Smooth muscle cell (in vitro differentiated cells): ENCODE results near the gene MYO5C. TPM values are rescaled to one million over a fixed set of nuclear protein-coding genes. Genes with fewer than 3 reads are reported as not detected.

Source experiments
- DNase-seq: peaks from one replicate; lab custom pipeline; 2025; ENCODE audit not compliant: unreplicated experiment; lab: John Stamatoyannopoulos, UW
- H2AFZ ChIP-seq: fragments of 200-600 bp; sonication (generic); 2 replicates; pipeline ENCODE4 v1.6.0; 2016; ENCODE audit warnings: antibody characterized with exemption, low read depth, mild to moderate bottlenecking
- H3F3A ChIP-seq: fragments of 200-600 bp; sonication (generic); 2 replicates; pipeline ENCODE4 v1.6.0; 2017; ENCODE audit warnings: antibody characterized with exemption, low read depth
- H3K27ac ChIP-seq: fragments of 200-600 bp; sonication (generic); 2 replicates; pipeline ENCODE4 v1.5.1; 2016; ENCODE audit warnings: low read depth, mild to moderate bottlenecking
- H3K27me3 ChIP-seq: fragments of 200-600 bp; sonication (generic); 2 replicates; pipeline ENCODE4 v1.6.1; 2016; ENCODE audit warnings: low read depth, mild to moderate bottlenecking
- H3K36me3 ChIP-seq: fragments of 200-600 bp; sonication (generic); 2 replicates; pipeline ENCODE4 v1.5.1; 2016; ENCODE audit warnings: low read depth
- H3K4me1 ChIP-seq: fragments of 200-600 bp; sonication (generic); 2 replicates; pipeline ENCODE4 v1.5.1; 2016; ENCODE audit warnings: low read depth
- H3K4me2 ChIP-seq: fragments of 200-600 bp; sonication (generic); 2 replicates; pipeline ENCODE4 v1.6.0; 2016; ENCODE audit warnings: mild to moderate bottlenecking
- H3K4me3 ChIP-seq: fragments of 200-600 bp; sonication (generic); 2 replicates; pipeline ENCODE4 v1.5.1; 2016; ENCODE audit warnings: mild to moderate bottlenecking
- H3K79me2 ChIP-seq: fragments of 200-600 bp; sonication (generic); 2 replicates; pipeline ENCODE4 v1.6.0; 2016; ENCODE audit warnings: low read depth, mild to moderate bottlenecking
- H3K9ac ChIP-seq: fragments of 200-600 bp; sonication (generic); 2 replicates; pipeline ENCODE4 v1.6.0; 2016; ENCODE audit warnings: low read depth
- H3K9me3 ChIP-seq: fragments of 200-600 bp; sonication (generic); replicated peaks from 2 replicates; pipeline ENCODE4 v1.5.1; 2016; ENCODE audit warnings: low read depth
- H4K20me1 ChIP-seq: fragments of 200-600 bp; sonication (generic); 2 replicates; pipeline ENCODE4 v1.6.0; 2016; ENCODE audit warnings: low read depth
- CTCF ChIP-seq: fragments of 200-600 bp; sonication (generic); IDR thresholded peaks from 2 replicates; pipeline ENCODE4 v1.5.1; 2017; ENCODE audit warnings: borderline replicate concordance, mild to moderate bottlenecking, antibody characterized with exemption; ENCODE audit not compliant: insufficient read depth, poor library complexity, severe bottlenecking
- WGBS: methylation state at CpG from one replicate; pipeline ENCODE4 v1.1.7; 2016; ENCODE audit warnings: low lambda C conversion rate; 5-methylcytosine and 5-hydroxymethylcytosine counted together
- polyA plus RNA-seq: library from polyadenylated mRNA; unstranded; fragments of >200 nt; fragmentation: Nextera tagmentation; extraction: Ambion mirVana; gene quantifications from 2 replicates; pipeline ENCODE4 v1.2.1, GENCODE V29; 2016
- total RNA-seq: library from RNA; depleted of rRNA; stranded (reverse); fragments of >200 nt; gene quantifications from 2 replicates; pipeline ENCODE4 v1.2.3, GENCODE V29; 2014

Gene MYO5C
- total and polyA plus RNA-seq, 2 experiments from 2014 or later: 0.26 to 1.5 TPM

DNA sequence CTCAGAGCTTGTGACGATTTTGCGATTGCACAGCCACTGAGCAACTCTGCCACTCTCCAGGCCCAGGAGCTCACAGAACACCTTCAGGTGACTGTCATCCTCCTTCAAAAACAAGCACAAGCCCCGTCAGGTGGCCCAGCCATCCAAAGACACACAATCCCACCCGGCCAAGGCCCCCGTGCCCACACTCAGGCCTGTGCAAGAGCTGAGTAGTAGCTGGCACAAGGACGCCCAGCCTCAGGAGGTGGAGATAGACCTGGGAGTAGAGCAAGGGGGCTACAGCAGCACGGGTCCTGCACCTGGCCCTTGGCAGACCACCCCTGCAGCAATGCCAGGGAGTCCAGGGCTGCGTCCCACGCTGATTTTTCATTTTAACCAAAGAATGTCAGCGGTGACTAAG is 34.6 kb downstream of the MYO5C start:
- no peak overlapping the region for H3K9ac ChIP-seq
- 94% methylated on average over 10 of the region's 10 CpGs for WGBS

DNA sequence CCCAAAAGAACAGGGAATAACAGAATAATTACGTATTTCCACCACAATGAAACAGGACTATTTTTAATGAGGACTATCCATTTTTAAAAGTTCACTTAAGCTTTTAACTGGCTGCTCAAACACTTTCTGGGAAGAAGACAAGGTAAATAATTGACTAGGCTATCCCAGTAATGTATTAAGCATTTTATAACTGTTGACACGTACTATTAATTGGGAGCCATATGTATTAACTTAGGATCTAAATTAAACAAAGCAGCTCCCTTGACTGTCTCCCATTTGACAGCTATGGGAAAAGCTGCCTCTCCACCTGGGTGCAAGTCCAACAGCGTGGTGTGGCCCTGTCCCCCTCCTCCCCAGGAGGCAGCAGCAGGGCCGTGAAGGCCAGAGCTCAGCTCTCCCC is 36.1 kb downstream of the MYO5C start:
- Histone ChIP-seq H3K4me3 (no peak overlapping the region), H3K27me3 (no peaks in the 10 kb centered on the region), H3K4me2 (no peak overlapping the region), H4K20me1 (no peaks in the 10 kb centered on the region), H3K4me1 (peaks cover 35% of the 10 kb centered on the region), H3F3A (no peaks in the 10 kb centered on the region), H3K36me3 (no peaks in the 10 kb centered on the region), H3K9ac (no peak overlapping the region), H3K79me2 (no peaks in the 10 kb centered on the region), H3K27ac (no peak overlapping the region), H3K9me3 (no peaks in the 10 kb centered on the region), H2AFZ (no peak overlapping the region)
- no peak for TF ChIP-seq CTCF
- no peak for DNase-seq
- 97% methylated on average over 4 of the region's 4 CpGs for WGBS

More for the DNA sequence above, 34.6 kb downstream of the MYO5C start:
- H3F3A ChIP-seq: no peaks in the 10 kb centered on the region
- H3K4me2 ChIP-seq: no peak overlapping the region
- DNase-seq: no peak
- peak overlapping the region; percentile 1 for H3K27ac ChIP-seq
- H3K36me3 ChIP-seq: no peaks in the 10 kb centered on the region
- no peak for TF ChIP-seq CTCF
- H3K27me3 ChIP-seq: no peaks in the 10 kb centered on the region
- H3K4me3 ChIP-seq: no peak overlapping the region
- H3K4me1 ChIP-seq: peaks cover 35% of the 10 kb centered on the region
- no peak overlapping the region for H2AFZ ChIP-seq
- no peaks in the 10 kb centered on the region for H3K9me3 ChIP-seq
- no peaks in the 10 kb centered on the region for H4K20me1 ChIP-seq
- no peaks in the 10 kb centered on the region for H3K79me2 ChIP-seq

GRCh38 chr15:52258461-52258860 is 37.1 kb downstream of the MYO5C start:
- Histone ChIP-seq H3K27me3 (no peaks in the 10 kb centered on the region), H3K9ac (no peak overlapping the region), H3K4me1 (peaks cover 35% of the 10 kb centered on the region), H3K4me3 (no peak overlapping the region), H4K20me1 (no peaks in the 10 kb centered on the region), H3K79me2 (no peaks in the 10 kb centered on the region), H3F3A (no peaks in the 10 kb centered on the region), H2AFZ (no peak overlapping the region), H3K27ac (no peak overlapping the region), H3K36me3 (no peaks in the 10 kb centered on the region), H3K9me3 (no peaks in the 10 kb centered on the region), H3K4me2 (no peak overlapping the region)
- 90% methylated on average over 5 of the region's 5 CpGs for WGBS
- TF ChIP-seq CTCF: no peak
- DNase-seq: no peak

DNA sequence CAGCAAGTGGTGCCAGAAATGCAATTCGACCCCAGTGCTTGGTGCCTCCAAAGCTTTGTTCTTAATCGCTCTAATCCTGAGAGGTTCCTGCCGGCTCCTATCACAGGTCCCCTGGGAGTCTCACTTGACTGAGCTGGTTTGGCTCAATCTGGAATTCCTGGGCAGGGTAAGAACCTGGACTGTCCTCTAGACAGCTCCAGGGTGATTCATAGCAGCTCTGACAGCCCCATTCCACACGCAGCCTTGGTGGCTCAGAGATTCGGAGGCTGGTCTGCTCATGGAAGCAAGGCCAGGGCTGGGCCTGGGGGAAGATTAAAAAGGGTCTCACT is 37.9 kb downstream of the MYO5C start:
- H3K9ac ChIP-seq: no peak overlapping the region
- no peak for TF ChIP-seq CTCF
- no peak overlapping the region for H3K4me3 ChIP-seq
- no peaks in the 10 kb centered on the region for H3K9me3 ChIP-seq
- no peaks in the 10 kb centered on the region for H4K20me1 ChIP-seq
- H3K27me3 ChIP-seq: no peaks in the 10 kb centered on the region
- peaks cover 36% of the 10 kb centered on the region for H3K4me1 ChIP-seq
- no peak for DNase-seq
- no peak overlapping the region for H3K4me2 ChIP-seq
- H2AFZ ChIP-seq: no peak overlapping the region
- H3K27ac ChIP-seq: no peak overlapping the region
- no peaks in the 10 kb centered on the region for H3K79me2 ChIP-seq
- H3K36me3 ChIP-seq: no peaks in the 10 kb centered on the region
- 34% methylated on average over 5 of the region's 5 CpGs for WGBS
- no peaks in the 10 kb centered on the region for H3F3A ChIP-seq
